Measurements from ENCODE around the gene ZMAT1.

DNA sequence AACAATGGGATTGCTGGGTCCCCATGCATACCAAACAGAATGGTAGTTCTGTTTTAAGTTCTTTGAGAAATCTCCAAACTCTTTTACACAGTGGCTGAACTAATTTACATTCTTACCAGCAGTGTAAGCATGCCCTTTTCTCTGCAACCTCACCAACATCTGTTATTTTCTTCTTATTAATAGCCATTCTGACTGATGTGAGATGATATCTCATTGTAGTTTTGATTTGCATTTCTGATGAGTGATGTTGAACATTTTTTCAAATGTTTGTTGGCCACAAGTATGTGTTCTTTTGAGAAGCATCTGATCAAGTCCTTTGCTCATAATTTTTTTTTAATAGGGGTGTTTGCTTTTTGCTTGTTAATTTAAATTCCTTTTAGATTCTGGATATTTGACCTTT lies 41.2 kb upstream of the ZMAT1 start:
- TF ChIP-seq, protein P1, sequence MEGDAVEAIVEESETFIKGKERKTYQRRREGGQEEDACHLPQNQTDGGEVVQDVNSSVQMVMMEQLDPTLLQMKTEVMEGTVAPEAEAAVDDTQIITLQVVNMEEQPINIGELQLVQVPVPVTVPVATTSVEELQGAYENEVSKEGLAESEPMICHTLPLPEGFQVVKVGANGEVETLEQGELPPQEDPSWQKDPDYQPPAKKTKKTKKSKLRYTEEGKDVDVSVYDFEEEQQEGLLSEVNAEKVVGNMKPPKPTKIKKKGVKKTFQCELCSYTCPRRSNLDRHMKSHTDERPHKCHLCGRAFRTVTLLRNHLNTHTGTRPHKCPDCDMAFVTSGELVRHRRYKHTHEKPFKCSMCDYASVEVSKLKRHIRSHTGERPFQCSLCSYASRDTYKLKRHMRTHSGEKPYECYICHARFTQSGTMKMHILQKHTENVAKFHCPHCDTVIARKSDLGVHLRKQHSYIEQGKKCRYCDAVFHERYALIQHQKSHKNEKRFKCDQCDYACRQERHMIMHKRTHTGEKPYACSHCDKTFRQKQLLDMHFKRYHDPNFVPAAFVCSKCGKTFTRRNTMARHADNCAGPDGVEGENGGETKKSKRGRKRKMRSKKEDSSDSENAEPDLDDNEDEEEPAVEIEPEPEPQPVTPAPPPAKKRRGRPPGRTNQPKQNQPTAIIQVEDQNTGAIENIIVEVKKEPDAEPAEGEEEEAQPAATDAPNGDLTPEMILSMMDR (IDR thresholded peaks at IDR 0.05; ENCODE audit: extremely low read depth in 1 of 2, insufficient read depth in 1 of 2, low read depth in 1 of 2, low read length in 2 of 2) = no peak
- TF ChIP-seq EZH2 (IDR thresholded peaks at IDR 0.05; ENCODE audit: borderline replicate concordance, low read depth, low read length, severe bottlenecking) = no peak
- no peak for TF ChIP-seq POLR2A (IDR thresholded peaks at IDR 0.05; ENCODE audit: low read depth, low read length)

Measured in endothelial cell of umbilical vein (primary cell).